Transverse colon (tissue), 4 donors: ENCODE results near the gene YTHDF1.

Experiments
- CTCF ChIP-seq, 5 experiments: fragments of 200-600 bp in 3 of 5; fragments of 450-650 bp in 2 of 5; sonication (generic) in 3 of 5; IDR thresholded peaks; 1 replicate in 2 of 5; 2 replicates in 3 of 5; pipeline ENCODE4 v1.5.1; 2016 to 2017; ENCODE audit warnings: antibody characterized with exemption in 5 of 5, inconsistent platforms in 3 of 5, mild to moderate bottlenecking in 2 of 5, moderate library complexity in 1 of 5
- EP300 ChIP-seq: sonication (generic); formaldehyde crosslinking; IDR thresholded peaks from one replicate; pipeline ENCODE4 v1.6.1; 2017; ENCODE audit warnings: antibody characterized with exemption, low read depth
- POLR2A ChIP-seq: fragments of 450-650 bp; IDR thresholded peaks from one replicate; pipeline ENCODE4 v1.6.1; 2016; ENCODE audit warnings: antibody characterized with exemption, mild to moderate bottlenecking, moderate library complexity
- POLR2AphosphoS5 ChIP-seq, 3 donors: sonication (generic); formaldehyde crosslinking; IDR thresholded peaks; one replicate each; pipeline ENCODE4 v1.6.1; 2016; ENCODE audit warnings: antibody characterized with exemption in 3 of 3

- TF ChIP-seq CTCF (IDR thresholded peaks at IDR 0.05) (no peak), POLR2AphosphoS5 (IDR thresholded peaks at IDR 0.05) (no peak), EP300 (no peak), POLR2A (no peak)
These were observed 36.4 kb upstream of the YTHDF1 start for GRCh38 chr20:63252284-63252711.
